Right forelimb (tissue), 1 donor: Measurements from ENCODE around the gene AGAP3.

ENCODE experiments used
- DNase-seq: peaks from one replicate; pipeline ENCODE4 v3.0.0-alpha.2; 2018

The AGAP3 gene

DNA sequence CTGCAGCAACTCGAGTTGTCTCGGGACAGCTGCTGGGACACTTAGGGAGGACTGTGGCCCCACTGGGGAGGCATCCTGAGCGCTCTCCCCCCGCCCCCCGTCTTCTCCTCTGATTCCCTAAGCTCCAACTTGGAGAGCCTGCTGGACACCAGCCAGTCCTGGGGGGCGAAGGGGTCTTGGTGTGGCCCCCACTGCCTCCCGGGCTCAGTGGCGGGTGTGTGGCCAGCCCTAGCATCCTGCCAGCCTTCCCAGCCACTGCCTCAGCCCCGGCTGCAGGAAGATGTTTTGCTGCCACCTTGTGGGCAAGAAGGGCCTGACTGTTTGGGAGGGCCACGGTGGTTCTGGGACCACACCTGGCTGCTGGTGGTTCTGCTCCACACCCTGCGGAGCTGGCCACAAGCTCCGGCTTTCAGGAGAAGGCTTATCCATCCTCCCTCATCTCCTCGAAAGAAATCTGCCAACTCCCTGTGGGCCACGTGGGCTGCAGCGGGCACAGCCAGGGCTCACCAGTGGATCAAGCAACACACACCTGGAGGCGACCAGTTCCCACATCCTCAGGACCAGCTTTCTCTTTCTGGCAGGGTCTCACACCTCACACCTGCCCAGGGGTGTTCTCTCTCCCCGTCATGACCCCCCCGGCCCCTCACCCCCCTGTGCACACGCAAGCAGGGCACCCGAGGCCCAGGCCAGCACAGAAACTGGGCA is 24.8 kb downstream of the AGAP3 start:
- peak; percentile 82 for DNase-seq

DNA sequence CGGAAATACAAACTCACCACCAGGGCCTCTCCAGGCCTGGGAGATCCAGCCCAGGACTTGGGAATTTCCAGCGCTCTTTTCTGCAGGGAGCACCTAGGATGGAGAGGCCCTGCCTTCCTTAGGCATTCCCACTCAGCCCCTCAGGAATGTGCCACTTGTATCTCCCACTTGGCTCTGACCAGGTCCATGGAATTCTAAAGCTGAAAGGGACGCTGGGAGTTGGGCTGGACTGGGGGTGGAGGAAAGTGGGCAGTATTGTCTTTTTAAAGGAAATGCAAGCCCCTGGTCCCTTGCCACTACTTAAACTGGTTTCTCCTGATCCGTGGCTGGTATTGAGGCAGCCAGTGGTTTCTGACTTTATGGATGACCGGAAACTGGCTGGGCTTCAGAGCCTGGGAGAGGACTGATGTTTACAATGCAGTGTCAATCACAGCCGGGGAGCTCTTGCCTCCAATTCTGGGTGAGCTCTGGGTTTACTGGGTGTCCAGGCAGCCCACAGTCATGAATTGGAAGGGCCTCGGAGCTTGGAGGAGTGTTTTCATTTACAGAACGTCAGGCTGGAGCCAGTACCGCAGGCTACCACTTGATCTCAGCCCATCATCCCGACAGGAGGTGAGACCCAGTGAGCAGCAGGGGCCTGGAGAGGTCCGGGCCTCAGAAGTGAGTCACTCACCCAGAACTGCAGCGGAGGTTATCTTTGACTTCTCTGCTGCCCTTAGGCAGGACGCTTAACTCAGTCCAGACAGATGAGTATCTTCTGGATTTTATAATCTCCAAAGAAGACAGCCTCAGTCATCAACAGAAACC is 27.3 kb downstream of the AGAP3 start:
- no peak for DNase-seq

DNA sequence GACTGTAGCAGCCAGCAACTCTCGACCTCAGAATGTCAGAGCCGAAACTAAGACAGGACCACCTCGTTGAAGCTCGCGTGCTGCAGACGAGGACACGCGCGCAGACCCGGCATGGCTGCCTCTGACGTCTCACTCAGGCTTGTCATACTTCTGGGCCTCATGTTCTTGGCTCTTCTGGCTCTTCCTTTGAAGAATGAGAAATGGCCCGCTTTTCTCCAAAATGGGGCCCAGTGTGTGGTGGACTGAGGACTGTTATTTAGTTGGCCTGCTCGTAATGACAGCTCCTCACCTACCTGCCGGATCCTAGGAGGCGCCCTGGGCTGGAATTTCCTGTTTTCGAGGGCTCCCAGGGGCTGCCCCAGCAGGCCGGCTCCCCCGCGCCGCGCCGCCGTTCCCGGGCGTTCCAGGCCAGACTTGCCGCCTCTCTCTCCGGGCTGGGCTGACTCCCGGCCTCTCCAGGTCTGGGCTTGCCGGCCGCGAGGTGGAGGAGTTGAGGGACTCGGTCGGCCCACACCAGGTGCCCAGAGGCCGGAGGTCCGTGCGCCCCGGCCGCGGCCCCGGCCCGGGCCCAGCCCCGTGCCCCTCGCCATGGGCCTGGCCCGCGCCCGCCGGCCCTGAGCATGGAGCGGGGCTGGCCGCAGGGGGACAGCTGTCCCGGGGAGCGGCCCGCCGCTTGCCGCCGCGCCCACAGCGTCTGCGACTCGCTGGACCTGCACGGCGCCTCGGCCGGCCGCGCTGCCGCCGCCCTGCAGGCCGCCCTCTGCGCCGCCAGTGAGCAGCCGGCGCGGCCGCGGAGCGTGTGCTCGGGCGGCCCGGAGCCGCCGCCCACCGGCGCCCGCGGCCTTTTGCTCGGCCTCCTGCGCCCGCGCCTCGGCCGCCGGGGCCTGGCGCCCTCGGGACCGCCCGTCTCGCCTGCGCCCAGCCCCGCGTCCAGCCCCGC is 28.1 kb downstream of the AGAP3 start:
- DNase-seq: no peak

DNA sequence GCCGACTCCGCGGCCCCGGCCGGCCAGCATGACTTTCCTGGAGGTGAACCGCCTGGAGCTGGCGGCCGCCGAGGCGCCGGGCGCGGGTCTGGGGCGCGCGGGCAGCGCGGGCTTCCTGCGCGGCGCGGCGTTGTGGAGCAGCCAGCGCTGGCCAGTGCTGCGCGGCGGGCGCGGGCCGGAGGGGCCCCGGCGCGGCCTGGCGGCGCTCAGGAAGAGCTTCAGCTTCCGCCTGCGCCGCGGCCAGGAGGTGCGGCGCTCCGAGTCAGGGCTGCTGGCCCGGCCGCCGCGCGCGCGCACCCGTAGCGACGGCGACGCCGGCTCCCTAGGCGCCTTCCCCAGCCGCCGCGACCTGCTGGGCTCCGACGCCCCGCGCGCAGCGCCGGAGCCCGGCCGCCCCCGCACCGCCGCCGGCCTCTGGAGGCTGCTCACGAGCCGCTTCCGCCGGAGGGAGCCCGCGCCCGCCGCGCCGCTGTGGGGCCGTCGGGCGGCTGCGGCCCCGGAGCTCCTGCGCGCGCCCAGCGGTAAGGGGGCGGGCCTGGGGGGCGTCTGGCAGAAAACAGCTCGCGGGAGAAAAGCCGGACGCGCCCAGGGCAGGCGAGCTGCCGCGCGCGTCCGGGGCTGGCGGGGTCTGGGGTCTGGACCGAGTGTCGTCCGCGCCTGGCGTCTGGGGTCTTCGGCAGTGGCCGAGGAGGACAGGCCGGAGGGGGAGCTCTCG is 29.0 kb downstream of the AGAP3 start:
- DNase-seq: no peak

DNA sequence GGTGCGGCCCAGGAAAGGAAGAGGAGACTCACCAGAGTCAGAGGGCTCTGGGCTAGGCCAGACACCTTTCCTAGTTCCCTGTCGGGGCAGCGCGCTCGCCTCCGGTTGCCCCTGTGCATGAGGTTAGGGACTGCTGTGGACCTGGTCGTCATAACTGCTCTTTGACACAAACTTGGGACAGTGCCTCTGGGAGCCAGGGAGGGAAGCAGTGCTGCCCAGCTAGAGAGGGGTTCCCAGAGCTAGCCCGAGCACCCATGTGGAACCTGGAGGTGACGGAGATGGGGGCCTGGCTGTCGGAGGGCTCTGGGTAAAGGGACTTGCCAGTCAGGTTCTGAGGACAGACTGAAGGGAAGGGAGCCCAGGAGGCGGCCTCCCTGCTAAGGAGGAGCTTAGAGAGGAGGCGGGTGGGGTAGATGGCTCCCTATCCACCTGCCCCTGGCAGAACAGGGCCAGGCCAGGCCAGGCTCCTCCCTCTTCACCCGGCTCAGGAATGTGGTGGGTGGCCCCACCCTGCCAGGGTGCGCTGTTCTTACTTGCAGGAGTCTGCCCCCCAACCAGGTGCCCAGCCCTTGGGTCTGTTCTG is 29.7 kb downstream of the AGAP3 start:
- no peak for DNase-seq

DNA sequence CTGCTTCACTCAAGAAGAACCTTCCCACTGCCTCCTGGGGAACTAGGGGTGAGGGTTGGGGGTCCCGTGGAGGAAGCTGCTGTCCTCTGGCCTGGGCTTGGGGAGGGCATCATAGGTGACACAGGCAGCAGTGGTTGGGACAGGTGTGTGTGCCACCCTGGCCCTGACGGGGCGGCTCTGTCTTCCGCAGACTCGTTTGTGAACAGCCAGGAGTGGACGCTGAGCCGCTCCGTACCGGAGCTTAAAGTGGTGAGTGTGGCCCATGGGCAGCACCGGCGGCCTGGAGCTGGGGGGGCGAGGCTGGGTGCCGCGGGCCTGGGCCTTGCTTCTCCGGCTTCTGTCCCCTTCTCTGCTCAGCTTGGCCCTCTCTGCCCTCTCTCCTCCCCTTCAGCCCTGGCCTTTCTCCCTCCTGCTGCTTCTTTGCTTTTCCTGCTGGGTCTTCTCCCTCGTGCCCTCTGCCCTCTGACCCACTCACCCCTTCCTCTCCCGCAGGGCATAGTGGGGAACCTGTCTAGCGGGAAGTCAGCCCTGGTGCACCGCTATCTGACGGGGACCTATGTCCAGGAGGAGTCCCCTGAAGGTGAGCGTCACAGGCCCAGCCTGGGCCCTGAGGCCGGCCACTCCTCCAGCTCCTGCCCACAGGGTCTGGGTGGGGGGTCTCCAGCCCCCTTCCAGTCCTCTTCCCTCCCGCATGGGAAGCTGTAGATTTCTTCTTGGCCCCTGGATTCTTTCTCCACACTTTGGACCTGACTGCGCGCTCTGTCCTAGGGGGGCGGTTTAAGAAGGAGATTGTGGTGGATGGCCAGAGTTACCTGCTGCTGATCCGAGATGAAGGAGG is 30.5 kb downstream of the AGAP3 start:
- DNase-seq: no peak

DNA sequence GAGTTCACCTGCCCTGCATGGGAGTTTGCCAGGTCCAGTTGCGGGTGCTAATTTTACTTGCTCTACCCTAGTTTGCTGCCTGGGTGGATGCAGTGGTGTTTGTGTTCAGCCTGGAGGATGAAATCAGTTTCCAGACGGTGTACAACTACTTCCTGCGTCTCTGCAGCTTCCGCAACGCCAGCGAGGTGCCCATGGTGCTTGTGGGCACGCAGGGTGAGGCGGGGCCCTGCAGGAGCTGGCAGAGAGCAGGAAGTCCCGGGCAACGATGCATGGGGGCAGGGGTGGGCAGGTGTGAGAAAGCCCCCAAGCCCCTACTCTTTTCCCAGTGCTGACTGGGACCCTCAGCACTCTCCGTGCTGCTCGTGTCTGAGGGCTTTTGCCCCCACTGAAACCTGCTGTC is 31.3 kb downstream of the AGAP3 start:
- no peak for DNase-seq

DNA sequence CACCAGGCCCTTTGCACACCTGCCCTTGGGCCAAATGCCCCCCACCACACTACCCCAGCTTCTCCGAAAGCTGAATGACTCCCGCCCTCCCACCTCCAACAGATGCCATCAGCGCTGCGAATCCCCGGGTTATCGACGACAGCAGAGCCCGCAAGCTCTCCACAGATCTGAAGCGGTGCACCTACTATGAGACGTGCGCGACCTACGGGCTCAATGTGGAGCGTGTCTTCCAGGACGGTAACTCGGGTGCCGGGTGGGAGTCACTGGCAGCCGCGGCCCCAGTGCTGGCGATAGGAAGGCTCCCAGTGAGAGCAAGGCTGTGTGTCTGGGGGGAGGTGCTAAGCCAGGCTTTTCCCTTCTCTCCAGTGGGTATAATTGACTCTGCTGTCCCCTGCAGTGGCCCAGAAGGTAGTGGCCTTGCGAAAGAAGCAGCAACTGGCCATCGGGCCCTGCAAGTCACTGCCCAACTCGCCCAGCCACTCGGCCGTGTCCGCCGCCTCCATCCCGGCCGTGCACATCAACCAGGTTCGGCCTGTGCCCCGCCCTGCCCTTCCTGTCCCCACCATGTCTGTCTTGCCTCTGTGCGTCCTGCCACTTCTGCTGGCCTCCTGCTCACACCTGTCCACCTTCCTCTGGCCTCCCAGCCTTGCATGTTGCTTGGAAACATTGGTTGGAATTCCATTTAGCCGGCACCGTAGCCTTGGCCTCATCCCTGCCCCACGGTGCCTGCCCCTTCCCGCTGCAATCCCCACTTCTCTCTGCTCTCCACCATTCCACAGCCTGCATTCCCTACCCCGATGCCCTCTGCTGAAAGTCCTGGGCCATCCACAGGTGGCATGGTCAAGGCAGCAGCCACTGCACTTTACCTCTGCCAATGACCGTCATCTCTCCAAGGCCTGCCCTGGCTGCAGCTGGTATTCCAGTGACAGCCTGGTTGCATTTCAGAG is 32.1 kb downstream of the AGAP3 start:
- no peak for DNase-seq

DNA sequence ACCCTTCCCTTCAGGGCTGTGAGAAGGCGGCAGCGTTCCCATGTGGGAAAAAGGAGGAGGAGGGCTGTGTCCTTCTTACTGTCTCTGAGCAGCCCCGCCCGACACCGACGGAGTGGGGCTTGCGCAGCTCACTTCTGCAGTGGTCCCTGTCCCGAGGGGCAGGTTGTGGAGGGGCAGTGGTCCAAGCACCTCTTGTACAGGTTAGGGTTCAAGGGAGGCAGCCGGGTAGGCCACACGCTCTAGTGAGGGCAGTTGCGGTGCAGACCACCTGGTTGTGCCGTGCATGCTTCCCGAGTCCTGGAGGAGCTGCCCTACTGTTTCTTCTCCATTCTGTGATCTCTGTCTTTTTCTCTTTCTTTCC is 32.8 kb downstream of the AGAP3 start:
- no peak for DNase-seq

DNA sequence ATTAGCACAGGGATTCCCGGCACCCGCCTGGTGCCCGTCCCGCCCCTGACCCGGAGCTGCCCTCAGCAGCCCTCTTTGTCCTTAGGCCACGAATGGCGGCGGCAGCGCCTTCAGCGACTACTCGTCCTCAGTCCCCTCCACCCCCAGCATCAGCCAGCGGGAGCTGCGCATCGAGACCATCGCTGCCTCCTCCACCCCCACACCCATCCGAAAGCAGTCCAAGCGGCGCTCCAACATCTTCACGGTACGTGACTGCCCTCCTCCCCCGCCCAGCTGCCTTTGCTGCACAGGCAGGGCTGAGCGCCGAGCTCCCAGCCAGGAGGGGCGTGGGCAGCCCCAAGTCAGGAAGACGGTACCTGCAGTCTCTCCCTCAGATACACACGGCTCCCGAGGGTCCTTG is 33.6 kb downstream of the AGAP3 start:
- no peak for DNase-seq

DNA sequence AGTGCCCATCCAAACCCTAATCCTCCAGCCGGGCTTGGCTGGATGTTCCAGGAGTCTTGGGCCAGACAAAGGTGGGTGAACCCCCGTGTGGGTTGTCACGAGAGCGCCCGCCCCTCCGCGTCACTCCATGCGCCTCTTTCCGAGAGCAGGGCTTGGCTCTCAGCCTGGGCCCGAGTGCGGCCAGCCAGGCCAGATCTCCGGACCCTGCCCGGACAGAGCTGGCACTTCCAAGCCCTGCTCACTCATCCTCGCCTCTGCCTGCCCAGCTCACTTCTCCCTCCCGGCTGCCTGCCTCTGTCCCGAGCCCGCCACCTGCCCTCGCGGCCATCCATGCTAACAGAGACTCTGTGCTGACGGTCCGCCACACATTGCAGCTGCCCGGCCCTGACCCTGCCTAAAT is 34.6 kb downstream of the AGAP3 start:
- no peak for DNase-seq

DNA sequence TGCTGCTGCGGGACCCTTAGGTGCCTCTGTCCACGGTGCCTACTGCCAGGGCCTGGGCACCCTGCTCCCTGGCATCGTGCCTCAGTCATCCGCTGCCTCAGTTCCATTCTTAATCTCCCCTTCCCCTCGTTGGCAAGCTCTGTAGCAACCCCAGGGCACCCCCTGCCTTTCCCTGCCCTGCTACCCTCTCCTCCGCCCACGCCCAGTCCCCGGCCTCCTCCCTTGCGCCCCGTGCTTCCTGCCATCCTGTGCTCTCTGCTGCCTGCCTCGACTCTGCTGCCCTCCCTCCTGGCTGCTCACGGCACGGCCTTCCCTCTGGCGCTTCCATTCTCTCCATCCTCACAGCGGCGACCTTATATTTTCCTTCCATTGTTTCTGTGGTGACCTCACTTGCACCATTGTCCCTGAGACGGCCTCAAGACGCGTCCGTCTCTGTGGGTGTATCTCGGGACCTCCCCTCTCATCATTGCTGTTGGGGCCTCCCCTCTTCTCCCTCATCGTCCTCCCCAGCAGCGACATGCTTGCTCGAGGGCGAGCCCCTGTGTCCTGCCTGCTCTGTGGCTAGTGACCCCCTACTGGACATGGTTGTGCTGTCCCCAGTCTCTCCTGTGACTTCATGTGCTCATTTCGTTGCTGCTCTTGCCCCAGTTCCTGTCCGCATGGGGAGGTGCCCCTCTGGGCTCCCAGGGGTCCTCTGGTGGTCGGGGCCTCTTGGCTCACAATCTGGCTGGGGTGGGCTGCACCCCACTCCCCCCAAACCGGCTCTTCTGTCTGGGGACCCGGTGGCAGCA is 35.3 kb downstream of the AGAP3 start:
- DNase-seq: no peak

DNA sequence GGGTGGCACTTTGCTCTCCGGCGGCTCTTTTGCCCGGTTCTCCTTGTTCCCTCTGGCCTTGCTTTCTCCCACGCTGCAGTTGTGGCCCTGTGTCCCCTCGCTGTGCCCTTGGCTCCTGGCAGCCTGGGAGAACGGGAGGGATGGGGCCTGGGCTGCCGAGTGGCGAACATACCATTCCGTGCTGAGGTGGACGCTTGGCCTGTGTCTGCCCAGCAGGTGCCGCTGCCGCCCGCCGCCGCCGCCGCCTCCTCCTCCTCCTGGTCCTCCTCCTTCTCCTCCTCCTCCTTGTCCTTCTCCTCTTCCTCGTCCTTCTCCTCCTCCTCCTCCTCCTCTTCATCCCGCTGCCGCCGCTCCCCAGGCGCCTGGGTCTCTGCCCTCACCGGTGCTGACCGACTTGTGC is 36.0 kb downstream of the AGAP3 start:
- no peak for DNase-seq

DNA sequence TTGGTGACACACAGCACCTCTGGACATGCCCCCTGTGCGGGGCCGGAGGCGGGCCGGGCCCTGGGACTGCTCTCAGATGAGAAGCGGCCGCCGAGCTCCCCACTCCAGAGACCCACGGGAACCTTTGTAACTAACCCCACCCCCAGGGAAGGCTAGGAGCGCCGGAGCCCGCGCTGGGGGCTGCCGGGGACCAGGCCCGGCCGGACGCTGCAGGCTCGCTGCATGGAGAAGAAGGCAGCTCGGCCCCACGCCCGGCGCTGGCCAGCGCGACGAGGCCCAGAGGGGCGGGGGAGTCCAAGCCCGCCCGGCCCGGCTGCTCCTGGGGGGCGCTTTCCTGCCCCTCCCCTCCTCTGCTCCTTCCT is 36.5 kb downstream of the AGAP3 start:
- DNase-seq: no peak

DNA sequence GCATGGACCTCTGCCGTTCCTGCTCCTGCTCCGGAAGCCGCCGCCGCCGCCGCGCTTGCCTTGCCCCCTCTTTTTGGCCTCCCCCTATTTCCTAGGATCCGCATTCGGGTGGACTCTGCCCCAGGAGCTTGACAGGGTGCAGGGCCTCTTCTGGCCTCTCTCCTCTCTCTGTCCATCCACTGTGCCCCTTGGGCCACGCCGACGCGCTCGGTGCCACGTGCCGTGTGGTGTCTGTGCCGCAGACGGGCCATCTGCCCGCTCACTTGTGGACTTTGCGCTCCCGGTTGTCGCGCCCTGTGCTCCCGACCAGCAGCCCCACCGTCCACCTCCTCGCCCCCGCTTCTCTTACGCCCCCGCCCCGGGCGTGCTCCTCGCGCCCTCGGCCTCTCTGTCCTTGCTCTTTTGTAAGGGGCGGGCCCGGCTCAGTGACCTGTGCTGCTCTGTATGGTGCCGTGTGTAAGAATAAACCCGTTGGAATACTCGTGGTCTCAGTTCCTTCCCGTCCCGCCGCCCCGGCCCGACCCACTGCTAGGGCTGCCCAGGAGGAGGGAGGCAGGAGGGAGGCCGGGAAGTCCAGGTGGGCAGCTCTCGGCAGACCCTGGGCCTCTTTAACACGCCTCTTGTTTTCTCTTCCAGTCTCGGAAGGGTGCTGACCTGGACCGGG is 37.0 kb downstream of the AGAP3 start:
- DNase-seq: no peak

DNA sequence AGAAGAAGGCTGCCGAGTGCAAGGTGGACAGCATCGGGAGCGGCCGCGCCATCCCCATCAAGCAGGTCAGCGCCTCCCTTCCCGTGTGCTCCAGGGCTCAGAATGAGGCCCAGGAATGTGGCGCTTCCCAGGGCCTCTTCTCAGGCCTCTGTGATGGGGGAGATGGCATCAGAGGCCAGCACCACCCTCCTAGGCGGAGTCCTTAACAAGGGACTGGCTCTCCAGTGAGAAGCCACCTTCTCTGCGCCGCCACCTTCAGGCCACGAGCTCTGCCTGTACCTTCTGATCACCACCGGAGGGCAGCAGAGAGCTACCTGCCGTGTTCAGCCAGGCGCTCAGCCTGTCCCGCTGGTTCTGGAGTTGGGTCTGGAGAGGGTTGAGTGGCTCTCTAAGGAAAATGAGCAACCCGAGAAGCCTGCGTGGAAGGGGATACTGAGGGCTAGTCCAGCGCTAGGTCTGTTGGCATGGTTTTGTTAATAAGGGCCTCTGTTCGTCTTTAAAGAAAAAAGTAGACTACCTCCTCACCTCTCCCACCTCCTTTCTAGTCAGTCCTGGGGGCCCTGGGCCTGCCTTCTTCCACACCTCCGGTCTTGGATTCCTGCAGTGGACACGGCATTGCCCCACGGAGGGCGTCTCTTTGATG is 37.7 kb downstream of the AGAP3 start:
- peak; percentile 92 for DNase-seq

DNA sequence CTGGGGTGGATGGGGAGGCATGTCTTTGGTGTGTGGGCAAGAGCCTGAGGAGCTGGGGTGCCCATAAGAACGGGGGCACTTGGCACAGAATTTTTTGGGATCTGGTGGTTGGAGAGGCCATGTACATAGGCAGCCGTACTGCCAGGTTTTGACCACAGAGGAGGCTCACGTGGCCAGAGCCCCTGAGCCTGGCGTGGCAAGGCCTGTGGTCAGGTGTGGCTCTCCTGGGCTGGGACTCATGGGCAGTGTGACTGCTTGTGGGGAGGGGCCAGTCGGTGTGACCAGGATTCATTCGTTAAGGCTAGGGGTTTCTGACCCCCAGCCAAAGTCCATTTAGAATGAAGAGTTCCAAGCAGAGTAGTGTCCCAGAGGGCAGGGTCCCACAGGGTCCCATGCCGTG is 38.2 kb downstream of the AGAP3 start:
- no peak for DNase-seq

DNA sequence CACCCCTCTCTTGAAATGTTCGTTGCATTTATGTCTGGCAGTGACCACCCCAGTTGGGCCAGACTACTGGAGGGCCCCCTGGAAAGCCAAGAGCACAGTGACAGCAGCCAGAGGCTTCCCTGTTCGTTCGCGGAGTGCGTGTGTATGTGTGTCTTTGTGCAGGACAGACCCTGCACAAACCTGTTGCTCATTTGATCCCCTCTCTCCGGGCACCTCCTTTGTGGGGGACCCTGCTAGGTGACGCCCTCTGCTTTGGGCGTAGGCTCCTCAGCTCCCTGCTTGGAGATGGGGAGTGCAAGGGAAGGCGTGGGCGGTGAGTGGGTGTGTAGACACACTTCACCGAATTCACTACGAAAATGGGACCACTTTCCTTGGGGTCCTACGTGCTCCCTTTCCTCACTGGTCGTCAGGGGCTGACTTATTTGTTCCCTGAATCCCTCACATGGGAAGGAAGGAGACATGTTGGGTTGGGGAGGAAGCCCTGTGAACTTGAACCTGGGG is 38.7 kb downstream of the AGAP3 start:
- DNase-seq: no peak
